GM12878 (cell line): ENCODE results near the gene TSPEAR. TPM values are rescaled to one million over a fixed set of nuclear protein-coding genes. Genes with fewer than 3 reads are reported as not detected.

Source experiments
- ATAC-seq: fragments of 200-7000 bp; cut with Tn5 transposase; 3 replicates; pipeline ENCODE4 v1.9.1; 2020; ENCODE audit warnings: mild to moderate bottlenecking, moderate library complexity
- BruUV-seq: library from RNA; stranded (reverse); fragments of 400-500 nt; replicated peaks from 2 replicates; lab custom pipeline; 2021; lab: Mats Ljungman, UMichigan
- CTCF ChIA-PET: fragments of 300-600 bp; sonication (Branson Sonifier 250); formaldehyde crosslinking; extraction: SDS; loops from one replicate; lab custom pipeline; 2021; ENCODE audit warnings: inconsistent platforms; lab: Yijun Ruan, JAX
- POLR2A ChIA-PET: fragments of 350-600 bp; formaldehyde crosslinking; extraction: SDS; loops from one replicate; lab custom pipeline; 2021; ENCODE audit warnings: inconsistent platforms; lab: Charles Lee
- RAD21 ChIA-PET: fragments of 300-600 bp; sonication (Branson Sonifier 250); formaldehyde crosslinking; loops from one replicate; lab custom pipeline; 2023; ENCODE audit warnings: antibody characterized with exemption; ENCODE audit not compliant: unreplicated experiment; lab: Charles Lee
- SMC1A ChIA-PET: fragments of 300-600 bp; sonication (Branson Sonifier 250); formaldehyde crosslinking; loops from one replicate; lab custom pipeline; 2023; ENCODE audit not compliant: unreplicated experiment, uncharacterized antibody; lab: Charles Lee
- DNase-seq: peaks from one replicate; pipeline ENCODE4 v3.0.0-alpha.2; 2011; ENCODE audit warnings: low read depth, low spot score
- FAIRE-seq: peaks from 3 replicates; lab custom pipeline; 2011; peaks lifted over from hg19 to GRCh38; lab: Jason Lieb, UNC
- H2AFZ ChIP-seq: 2 replicates; pipeline ENCODE4 v1.6.0; 2011; ENCODE audit warnings: low read depth, low read length, control low read depth; ENCODE audit not compliant: control insufficient read depth
- H3K27ac ChIP-seq: 2 replicates; pipeline ENCODE4 v1.5.1; 2011; ENCODE audit warnings: control low read depth; ENCODE audit not compliant: control insufficient read depth, insufficient read depth
- H3K27me3 ChIP-seq, 2 experiments: replicated peaks in 1 of 2; 2 replicates each; pipeline versions ENCODE4 v1.6.0 to v1.6.1; 2011; ENCODE audit warnings: low read length in 1 of 2; ENCODE audit not compliant: control insufficient read depth in 2 of 2, insufficient read depth in 2 of 2
- H3K36me3 ChIP-seq, 2 experiments: 2 replicates each; pipeline ENCODE4 v1.5.1; 2011; ENCODE audit warnings: low read length in 1 of 2; ENCODE audit not compliant: control insufficient read depth in 2 of 2, insufficient read depth in 2 of 2
- H3K4me1 ChIP-seq: 2 replicates; pipeline ENCODE4 v1.6.1; 2011; ENCODE audit warnings: mild to moderate bottlenecking, low read length, moderate library complexity, mixed read lengths; ENCODE audit not compliant: control insufficient read depth, insufficient read depth
- H3K4me2 ChIP-seq: 2 replicates; pipeline ENCODE4 v1.6.0; 2011; ENCODE audit warnings: control low read depth; ENCODE audit not compliant: control insufficient read depth, insufficient read depth
- H3K4me3 ChIP-seq: fragments of 200-600 bp; sonication (generic); 2 replicates; pipeline ENCODE4 v1.5.1; 2016
- H3K79me2 ChIP-seq: 2 replicates; pipeline ENCODE4 v1.6.0; 2011; ENCODE audit warnings: low read length; ENCODE audit not compliant: control insufficient read depth, insufficient read depth
- H3K9ac ChIP-seq: 2 replicates; pipeline ENCODE4 v1.8.0; 2011; ENCODE audit warnings: low read length, control low read depth, mixed read lengths; ENCODE audit not compliant: control insufficient read depth, insufficient read depth
- H3K9me3 ChIP-seq: replicated peaks from 3 replicates; pipeline ENCODE4 v1.5.1; 2011; ENCODE audit warnings: mild to moderate bottlenecking, low read length; ENCODE audit not compliant: control insufficient read depth, insufficient read depth
- H4K20me1 ChIP-seq: 2 replicates; pipeline ENCODE4 v1.6.0; 2011; ENCODE audit not compliant: control insufficient read depth, insufficient read depth
- ASH2L ChIP-seq: fragments of 300-600, 200-600 bp; sonication (generic); IDR thresholded peaks from 2 replicates; pipeline ENCODE4 v1.6.1; 2017; ENCODE audit warnings: low read depth, mild to moderate bottlenecking, borderline replicate concordance
- BCL3 ChIP-seq: IDR thresholded peaks from 2 replicates; pipeline ENCODE4 v1.6.1; 2011; ENCODE audit warnings: borderline replicate concordance, low read depth, mild to moderate bottlenecking, moderate library complexity, low read length; ENCODE audit not compliant: insufficient read depth, poor library complexity, severe bottlenecking
- BRCA1 ChIP-seq: IDR thresholded peaks from 2 replicates; pipeline ENCODE4 v1.6.1; 2011; ENCODE audit warnings: low read depth, low read length, improper control_type of control experiment
- CEBPB ChIP-seq, 2 experiments: fragments of 150-350 bp in 1 of 2; IDR thresholded peaks; 2 replicates each; pipeline ENCODE4 v1.6.1; 2012 to 2014; ENCODE audit warnings: low read depth in 2 of 2, low read length in 2 of 2, borderline replicate concordance in 1 of 2, inconsistent platforms in 1 of 2
- EED ChIP-seq: sonication (generic); IDR thresholded peaks from 2 replicates; pipeline ENCODE4 v1.6.1; 2016; ENCODE audit warnings: antibody characterized with exemption, low read depth
- EGR1 ChIP-seq, 2 experiments: IDR thresholded peaks; 1 replicate in 1 of 2; 2 replicates in 1 of 2; pipeline ENCODE4 v1.6.1; 2011 to 2012; ENCODE audit warnings: low read depth in 2 of 2, low read length in 2 of 2, borderline replicate concordance in 1 of 2, mild to moderate bottlenecking in 1 of 2, moderate library complexity in 1 of 2
- IKZF2 ChIP-seq, 2 experiments: fragments of 450-650 bp; IDR thresholded peaks; 2 replicates each; pipeline ENCODE4 v1.6.1; 2017; ENCODE audit warnings: mild to moderate bottlenecking in 2 of 2, moderate library complexity in 2 of 2
- JUNB ChIP-seq: IDR thresholded peaks from 2 replicates; pipeline ENCODE4 v1.6.1; 2016; ENCODE audit warnings: antibody characterized with exemption, mild to moderate bottlenecking
- KDM1A ChIP-seq: fragments of 200-600 bp; sonication (generic); IDR thresholded peaks from 2 replicates; pipeline ENCODE4 v1.6.1; 2016; ENCODE audit warnings: borderline replicate concordance
- MAX ChIP-seq: IDR thresholded peaks from 2 replicates; pipeline ENCODE4 v1.6.1; 2012; ENCODE audit warnings: low read depth, low read length, improper control_type of control experiment
- MEF2A ChIP-seq: IDR thresholded peaks from 2 replicates; pipeline ENCODE4 v1.6.1; 2011; ENCODE audit warnings: low read depth, mild to moderate bottlenecking, low read length, moderate library complexity; ENCODE audit not compliant: insufficient read depth
- RAD51 ChIP-seq: fragments of 450-650 bp; IDR thresholded peaks from 2 replicates; pipeline ENCODE4 v1.6.1; 2016; ENCODE audit warnings: moderate library complexity, mild to moderate bottlenecking, inconsistent platforms
- SREBF1 ChIP-seq: IDR thresholded peaks from 2 replicates; pipeline ENCODE4 v1.6.1; 2012; ENCODE audit warnings: mild to moderate bottlenecking, low read length
- TBL1XR1 ChIP-seq: IDR thresholded peaks from 2 replicates; pipeline ENCODE4 v1.6.1; 2012; ENCODE audit warnings: low read depth, low read length, improper control_type of control experiment
- TCF3 ChIP-seq: IDR thresholded peaks from 2 replicates; pipeline ENCODE4 v1.6.1; 2012; ENCODE audit warnings: low read depth, mild to moderate bottlenecking, low read length, borderline replicate concordance; ENCODE audit not compliant: insufficient read depth
- WGBS: methylation state at CpG from one replicate; pipeline ENCODE4 v1.1.6; 2016; ENCODE audit warnings: low lambda C conversion rate; ENCODE audit not compliant: insufficient replicate concordance, insufficient coverage; ENCODE audit errors: missing lambda C conversion rate; 5-methylcytosine and 5-hydroxymethylcytosine counted together
- in situ Hi-C: fragments of 300-500 bp; cut with MboI; formaldehyde crosslinking; loops from 9 replicates; pipeline ENCODE4 v1.14.3; 2018; ENCODE audit warnings: mixed read lengths
- intact Hi-C: fragments of 100-400 bp; cut with micrococcal nuclease; formaldehyde crosslinking; loops from one replicate; pipeline ENCODE4 v1.14.2; 2022; ENCODE audit not compliant: unreplicated experiment
- polyA plus RNA-seq, 11 experiments: library from polyadenylated mRNA; depleted of rRNA in 4 of 11; unstranded in 6 of 11; stranded (reverse) in 5 of 11; fragments of >200 nt; fragmentation: Nextera tagmentation in 4 of 11; fragmentation: Illumina TruSeq in 1 of 11; extraction: Ambion mirVana in 4 of 11; extraction: Trizol in 1 of 11; gene quantifications; 1 replicate in 1 of 11; 2 replicates in 10 of 11; pipeline versions ENCODE4 v1.2.1 to v1.2.3, GENCODE V29; 2011 to 2016; ENCODE audit warnings: inconsistent platforms in 2 of 11, missing spikeins in 2 of 11, low read depth in 1 of 11
- total RNA-seq, 4 experiments: library from RNA; depleted of rRNA in 3 of 4; stranded (reverse); fragments of >200 nt in 3 of 4; fragmentation: Illumina TruSeq in 1 of 4; extraction: Trizol in 1 of 4; gene quantifications; 2 replicates each; pipeline versions ENCODE4 v1.2.1 to v1.2.3, GENCODE V29; 2013 to 2021
- TF ChIP-seq, protein P1 (sequence below): IDR thresholded peaks from 2 replicates; pipeline ENCODE4 v1.6.1; 2012; ENCODE audit warnings: mild to moderate bottlenecking, low read depth, low read length

Gene TSPEAR
- total and polyA plus RNA-seq, 10 of the 15 experiments (the other 5 are each of a cell fraction or from before 2014, with no cell fraction given) = not detected

- H3K4me2 ChIP-seq = no peak overlapping the region
- FAIRE-seq (no peak), ATAC-seq (no peak), DNase-seq (no peak)
- ChIA-PET CTCF (interaction anchor here (0.6 kb wide), 1 partner anchor 133 kb away, joined by 3 read pairs; no protein-coding TSS in a partner anchor), POLR2A (no interaction called here), SMC1A (no interaction called here), RAD21 (no interaction called here)
- no peak overlapping the region for H3K27ac ChIP-seq
- H3K36me3 ChIP-seq = no peaks in the 10 kb centered on the region
- in situ Hi-C loops = no loop called here
- no peak overlapping the region for H2AFZ ChIP-seq
- H3K27me3 ChIP-seq = no peaks in the 10 kb centered on the region; a peak in 2 of 4 replicates
- intact Hi-C loops = no loop called here
- H3K9ac ChIP-seq = no peak overlapping the region
- H3K9me3 ChIP-seq = no peaks in the 10 kb centered on the region
- TF ChIP-seq BRCA1 (no peak), ASH2L (no peak), TBL1XR1 (no peak), MEF2A (no peak), JUNB (no peak), IKZF2 (IDR thresholded peaks at IDR 0.05) (no peak), RAD51 (no peak), EED (no peak), CEBPB (IDR thresholded peaks at IDR 0.05; ENCODE audit: borderline replicate concordance in 1 of 2, low read depth in 2 of 2, low read length in 2 of 2) (no peak), EGR1 (IDR thresholded peaks at IDR 0.05; ENCODE audit: borderline replicate concordance in 1 of 2, low read depth in 2 of 2, low read length in 2 of 2) (no peak), SREBF1 (no peak), TCF3 (no peak), BCL3 (no peak), KDM1A (no peak), MAX (no peak)
- TF ChIP-seq, protein P1, sequence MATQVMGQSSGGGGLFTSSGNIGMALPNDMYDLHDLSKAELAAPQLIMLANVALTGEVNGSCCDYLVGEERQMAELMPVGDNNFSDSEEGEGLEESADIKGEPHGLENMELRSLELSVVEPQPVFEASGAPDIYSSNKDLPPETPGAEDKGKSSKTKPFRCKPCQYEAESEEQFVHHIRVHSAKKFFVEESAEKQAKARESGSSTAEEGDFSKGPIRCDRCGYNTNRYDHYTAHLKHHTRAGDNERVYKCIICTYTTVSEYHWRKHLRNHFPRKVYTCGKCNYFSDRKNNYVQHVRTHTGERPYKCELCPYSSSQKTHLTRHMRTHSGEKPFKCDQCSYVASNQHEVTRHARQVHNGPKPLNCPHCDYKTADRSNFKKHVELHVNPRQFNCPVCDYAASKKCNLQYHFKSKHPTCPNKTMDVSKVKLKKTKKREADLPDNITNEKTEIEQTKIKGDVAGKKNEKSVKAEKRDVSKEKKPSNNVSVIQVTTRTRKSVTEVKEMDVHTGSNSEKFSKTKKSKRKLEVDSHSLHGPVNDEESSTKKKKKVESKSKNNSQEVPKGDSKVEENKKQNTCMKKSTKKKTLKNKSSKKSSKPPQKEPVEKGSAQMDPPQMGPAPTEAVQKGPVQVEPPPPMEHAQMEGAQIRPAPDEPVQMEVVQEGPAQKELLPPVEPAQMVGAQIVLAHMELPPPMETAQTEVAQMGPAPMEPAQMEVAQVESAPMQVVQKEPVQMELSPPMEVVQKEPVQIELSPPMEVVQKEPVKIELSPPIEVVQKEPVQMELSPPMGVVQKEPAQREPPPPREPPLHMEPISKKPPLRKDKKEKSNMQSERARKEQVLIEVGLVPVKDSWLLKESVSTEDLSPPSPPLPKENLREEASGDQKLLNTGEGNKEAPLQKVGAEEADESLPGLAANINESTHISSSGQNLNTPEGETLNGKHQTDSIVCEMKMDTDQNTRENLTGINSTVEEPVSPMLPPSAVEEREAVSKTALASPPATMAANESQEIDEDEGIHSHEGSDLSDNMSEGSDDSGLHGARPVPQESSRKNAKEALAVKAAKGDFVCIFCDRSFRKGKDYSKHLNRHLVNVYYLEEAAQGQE = no peak
- no peaks in the 10 kb centered on the region for H3K4me1 ChIP-seq
- no peaks in the 10 kb centered on the region for H4K20me1 ChIP-seq
- BruUV-seq = no TSS peak
- no peaks in the 10 kb centered on the region for H3K79me2 ChIP-seq
- WGBS = 48% methylated on average over 16 of the region's 16 CpGs
- H3K4me3 ChIP-seq = no peak overlapping the region
Measured at GRCh38 chr21:44478124-44478800, 233.1 kb downstream of the TSPEAR start.
